GM10248 (cell line): ENCODE data around the gene LGALS4.
"Not testable (repeated sequence)": the region's sequence is repeated elsewhere in the genome, so short reads cannot be mapped to it uniquely, and the experiment has no call there.

Experiments
- CTCF ChIA-PET: fragments of 300-600 bp; sonication (Branson Sonifier 250); formaldehyde crosslinking; extraction: SDS; loops from one replicate; lab custom pipeline; 2021; ENCODE audit warnings: antibody characterized with exemption; lab: Yijun Ruan, JAX
- POLR2A ChIA-PET: fragments of 350-650 bp; sonication (Branson Sonifier 250); formaldehyde crosslinking; extraction: SDS; loops from one replicate; lab custom pipeline; 2020; ENCODE audit warnings: antibody characterized with exemption; lab: Yijun Ruan, JAX
- DNase-seq: peaks from one replicate; pipeline ENCODE4 v3.0.0; 2012; ENCODE audit errors: extremely low spot score
- CTCF ChIP-seq: IDR thresholded peaks from 2 replicates; pipeline ENCODE4 v1.5.1; 2012; ENCODE audit warnings: mild to moderate bottlenecking, low read depth; ENCODE audit errors: extremely low read depth, missing control alignments, control extremely low read depth

LGALS4 gene

GRCh38 chr19:38815059-38816001, 2.6 kb upstream of the LGALS4 start:
- no peak for TF ChIP-seq CTCF
- ChIA-PET POLR2A (interaction anchor here (0.6 kb wide), 1 partner anchor 413 kb away, joined by 3 read pairs; no protein-coding TSS in a partner anchor), CTCF (interaction anchor here (1.0 kb wide), 1 partner anchor 46 kb away, joined by 4 read pairs; no protein-coding TSS in a partner anchor)
- DNase-seq: no peak

GRCh38 chr19:38813932-38814331, 1.2 kb upstream of the LGALS4 start:
- CTCF ChIA-PET: interaction anchor here (1.4 to 2.4 kb wide), 3 partner anchors 8 to 44 kb away, joined by 3 to 5 read pairs (median 5); no protein-coding TSS in a partner anchor
- DNase-seq: not testable (repeated sequence)
- POLR2A ChIA-PET: interaction anchor here (0.6 to 1.1 kb wide), 4 partner anchors 8 to 553 kb away, joined by 3 to 7 read pairs (median 5); partner anchors contain the start of gene ECH1

GRCh38 chr19:38813323-38813722, 578 bp upstream of the LGALS4 start:
- TF ChIP-seq CTCF: no peak
- POLR2A ChIA-PET: interaction anchor here (0.7 to 1.1 kb wide), 2 partner anchors 18 to 114 kb away, joined by 5 to 7 read pairs; partner anchors contain the start of gene ECH1
- no peak for DNase-seq
- CTCF ChIA-PET: interaction anchor here (1.4 to 2.4 kb wide), 3 partner anchors 8 to 44 kb away, joined by 3 to 5 read pairs (median 5); no protein-coding TSS in a partner anchor

GRCh38 chr19:38812009-38812840, 520 bp downstream of the LGALS4 start:
- TF ChIP-seq CTCF: no peak
- no peak for DNase-seq
- POLR2A ChIA-PET: interaction anchor here (0.6 to 1.3 kb wide), 2 partner anchors 8 to 405 kb away, joined by 3 read pairs; no protein-coding TSS in a partner anchor
- CTCF ChIA-PET: interaction anchor here (1.5 to 2.4 kb wide), 2 partner anchors 13 to 410 kb away, joined by 3 to 5 read pairs; partner anchors contain the start of gene FAM98C

GRCh38 chr19:38809592-38810252, 3.0 kb downstream of the LGALS4 start:
- ChIA-PET POLR2A (no interaction called here), CTCF (interaction anchor here (1.1 kb wide), 1 partner anchor 30 kb away, joined by 3 read pairs; no protein-coding TSS in a partner anchor)
- TF ChIP-seq CTCF: no peak
- no peak for DNase-seq

- POLR2A ChIA-PET: interaction anchor here (1.2 kb wide), 1 partner anchor 23 kb away, joined by 3 read pairs; no protein-coding TSS in a partner anchor
- CTCF ChIA-PET: no interaction called here
- TF ChIP-seq CTCF: no peak
- no peak for DNase-seq
Observed at GRCh38 chr19:38808741-38809140, 4.0 kb downstream of the LGALS4 start.

GRCh38 chr19:38807374-38808098, 5.2 kb downstream of the LGALS4 start:
- DNase-seq, CTCF ChIA-PET: not testable (repeated sequence)
- POLR2A ChIA-PET: interaction anchor here (1.2 kb wide), 1 partner anchor 24 kb away, joined by 3 read pairs; no protein-coding TSS in a partner anchor
